Activated naive CD8-positive, alpha-beta T cell treated with anti-CD3 and anti-CD28 coated beads for 36 hours (primary cell): ENCODE data around the gene BEAN1. TPM values are rescaled to one million over a fixed set of nuclear protein-coding genes. Genes with fewer than 3 reads are reported as not detected.
"Not testable (repeated sequence)": the region's sequence is repeated elsewhere in the genome, so short reads cannot be mapped to it uniquely, and the experiment has no call there.

ENCODE experiments used
- DNase-seq: peaks from one replicate; pipeline ENCODE4 v3.0.0; 2021
- H3K27ac Mint-ChIP-seq: one replicate; pipeline ENCODE4 v1.8.0; 2022; ENCODE audit warnings: mild to moderate bottlenecking, moderate library complexity, mixed read lengths
- H3K27me3 Mint-ChIP-seq: one replicate; pipeline ENCODE4 v1.8.0; 2022; ENCODE audit warnings: mild to moderate bottlenecking, mixed read lengths
- H3K36me3 Mint-ChIP-seq: one replicate; pipeline ENCODE4 v1.8.0; 2021; ENCODE audit warnings: mild to moderate bottlenecking, mixed read lengths
- H3K4me1 Mint-ChIP-seq: one replicate; pipeline ENCODE4 v1.8.0; 2021; ENCODE audit warnings: mixed read lengths
- H3K4me3 Mint-ChIP-seq: one replicate; pipeline ENCODE4 v1.8.0; 2022; ENCODE audit warnings: mild to moderate bottlenecking, moderate library complexity, mixed read lengths
- H3K9me3 Mint-ChIP-seq: one replicate; pipeline ENCODE4 v1.8.0; 2022; ENCODE audit warnings: mixed read lengths
- total RNA-seq, 2 experiments: library from RNA; stranded (reverse); gene quantifications; one replicate each; pipeline ENCODE4 v1.2.3, GENCODE V29; 2021

BEAN1 gene
- total RNA-seq, 2 experiments from 2014 or later: not detected

DNA sequence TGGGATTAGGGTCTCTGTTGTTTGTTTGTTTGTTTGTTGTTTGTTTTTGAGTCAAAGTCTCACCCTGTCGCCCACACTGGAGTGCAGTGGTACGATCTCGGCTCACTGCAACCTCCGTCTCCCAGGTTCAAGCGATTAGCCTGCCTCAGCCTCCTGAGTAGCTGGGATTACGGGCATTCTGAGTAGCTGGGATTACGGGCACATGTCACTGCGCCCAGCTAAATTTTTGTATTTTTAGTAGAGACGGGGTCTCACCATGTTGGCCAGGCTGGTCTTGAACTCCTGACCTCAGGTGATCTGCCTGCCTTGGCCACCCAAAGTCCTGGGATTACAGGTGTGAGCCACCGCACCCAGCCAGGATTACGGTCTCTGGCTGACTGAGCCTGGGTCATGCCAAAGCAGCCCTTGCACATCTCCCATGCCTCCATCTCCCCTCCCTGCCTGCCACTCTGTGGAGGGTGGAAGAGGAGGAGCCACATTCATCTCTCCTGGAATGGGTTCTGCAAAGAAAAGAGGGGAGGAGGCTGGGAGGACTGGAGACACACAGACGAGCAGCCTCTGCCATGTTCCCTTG, 59.2 kb downstream of the BEAN1 start:
- no peaks in the 10 kb centered on the region for H3K27me3 Mint-ChIP-seq
- H3K36me3 Mint-ChIP-seq: no peaks in the 10 kb centered on the region
- H3K27ac Mint-ChIP-seq: no peak overlapping the region
- no peaks in the 10 kb centered on the region for H3K9me3 Mint-ChIP-seq
- H3K4me3 Mint-ChIP-seq: no peak overlapping the region
- H3K4me1 Mint-ChIP-seq: peaks cover 18% of the 10 kb centered on the region
- DNase-seq: no peak

- Mint-ChIP-seq H3K27ac (no peak overlapping the region), H3K4me3 (no peak overlapping the region), H3K27me3 (no peaks in the 10 kb centered on the region), H3K9me3 (no peaks in the 10 kb centered on the region), H3K36me3 (no peaks in the 10 kb centered on the region), H3K4me1 (peaks cover 24% of the 10 kb centered on the region)
- no peak for DNase-seq
Observed at GRCh38 chr16:66486773-66487579, 59.9 kb downstream of the BEAN1 start.

GRCh38 chr16:66487580-66488275, 60.6 kb downstream of the BEAN1 start:
- no peak overlapping the region for H3K27ac Mint-ChIP-seq
- H3K27me3 Mint-ChIP-seq: no peaks in the 10 kb centered on the region
- no peak for DNase-seq
- H3K4me1 Mint-ChIP-seq: peaks cover 24% of the 10 kb centered on the region
- no peaks in the 10 kb centered on the region for H3K9me3 Mint-ChIP-seq
- H3K4me3 Mint-ChIP-seq: no peak overlapping the region
- H3K36me3 Mint-ChIP-seq: no peaks in the 10 kb centered on the region

- peaks cover 16% of the 10 kb centered on the region for H3K4me1 Mint-ChIP-seq
- H3K27ac Mint-ChIP-seq: no peak overlapping the region
- H3K36me3 Mint-ChIP-seq: no peaks in the 10 kb centered on the region
- no peak overlapping the region for H3K4me3 Mint-ChIP-seq
- no peak for DNase-seq
- H3K27me3 Mint-ChIP-seq: no peaks in the 10 kb centered on the region
- no peaks in the 10 kb centered on the region for H3K9me3 Mint-ChIP-seq
Observed at GRCh38 chr16:66488505-66488904, 61.4 kb downstream of the BEAN1 start.

DNA sequence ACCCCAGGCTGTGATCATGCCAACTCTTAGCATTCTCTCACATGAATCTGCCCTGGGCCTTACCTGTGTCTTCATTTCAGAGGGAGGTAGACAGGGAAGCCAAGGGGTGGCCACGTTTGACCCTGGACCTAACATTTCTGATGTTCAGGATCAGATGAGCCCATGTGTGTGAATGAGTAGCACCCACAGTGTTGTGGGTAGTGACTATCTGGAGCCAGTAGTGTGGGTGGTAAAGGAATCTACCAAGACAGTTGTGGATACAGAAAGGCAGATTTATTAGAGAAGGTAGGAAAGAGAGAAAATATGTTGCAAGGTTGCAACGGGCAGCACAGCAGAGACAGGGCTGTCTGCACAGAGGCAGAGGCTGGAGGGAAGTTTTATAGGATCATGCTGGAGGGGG, 62.3 kb downstream of the BEAN1 start:
- Mint-ChIP-seq H3K27me3 (no peaks in the 10 kb centered on the region), H3K9me3 (no peaks in the 10 kb centered on the region), H3K27ac (no peak overlapping the region), H3K36me3 (no peaks in the 10 kb centered on the region), H3K4me1 (peaks cover 8% of the 10 kb centered on the region), H3K4me3 (no peak overlapping the region)
- no peak for DNase-seq

GRCh38 chr16:66489818-66490217, 62.7 kb downstream of the BEAN1 start:
- no peaks in the 10 kb centered on the region for H3K36me3 Mint-ChIP-seq
- H3K4me3 Mint-ChIP-seq: no peak overlapping the region
- DNase-seq: no peak
- no peaks in the 10 kb centered on the region for H3K27me3 Mint-ChIP-seq
- H3K27ac Mint-ChIP-seq: no peak overlapping the region
- H3K4me1 Mint-ChIP-seq: peaks cover 8% of the 10 kb centered on the region
- H3K9me3 Mint-ChIP-seq: no peaks in the 10 kb centered on the region

GRCh38 chr16:66490774-66491715, 64.0 kb downstream of the BEAN1 start:
- no peak overlapping the region for H3K4me3 Mint-ChIP-seq
- no peaks in the 10 kb centered on the region for H3K27me3 Mint-ChIP-seq
- DNase-seq: no peak
- no peaks in the 10 kb centered on the region for H3K36me3 Mint-ChIP-seq
- H3K27ac Mint-ChIP-seq: no peak overlapping the region
- H3K9me3 Mint-ChIP-seq: no peaks in the 10 kb centered on the region
- H3K4me1 Mint-ChIP-seq: peaks cover 8% of the 10 kb centered on the region

GRCh38 chr16:66491716-66492064, 64.6 kb downstream of the BEAN1 start:
- no peak overlapping the region for H3K27ac Mint-ChIP-seq
- H3K27me3 Mint-ChIP-seq: no peaks in the 10 kb centered on the region
- no peak overlapping the region for H3K4me3 Mint-ChIP-seq
- peaks cover 8% of the 10 kb centered on the region for H3K4me1 Mint-ChIP-seq
- DNase-seq: no peak
- H3K36me3 Mint-ChIP-seq: no peaks in the 10 kb centered on the region
- H3K9me3 Mint-ChIP-seq: no peaks in the 10 kb centered on the region

GRCh38 chr16:66493490-66494401, 66.7 kb downstream of the BEAN1 start:
- Mint-ChIP-seq H3K27ac (no peak overlapping the region), H3K36me3 (no peaks in the 10 kb centered on the region), H3K9me3 (no peaks in the 10 kb centered on the region), H3K4me1 (peaks cover 8% of the 10 kb centered on the region), H3K4me3 (no peak overlapping the region), H3K27me3 (no peaks in the 10 kb centered on the region)
- DNase-seq: no peak

DNA sequence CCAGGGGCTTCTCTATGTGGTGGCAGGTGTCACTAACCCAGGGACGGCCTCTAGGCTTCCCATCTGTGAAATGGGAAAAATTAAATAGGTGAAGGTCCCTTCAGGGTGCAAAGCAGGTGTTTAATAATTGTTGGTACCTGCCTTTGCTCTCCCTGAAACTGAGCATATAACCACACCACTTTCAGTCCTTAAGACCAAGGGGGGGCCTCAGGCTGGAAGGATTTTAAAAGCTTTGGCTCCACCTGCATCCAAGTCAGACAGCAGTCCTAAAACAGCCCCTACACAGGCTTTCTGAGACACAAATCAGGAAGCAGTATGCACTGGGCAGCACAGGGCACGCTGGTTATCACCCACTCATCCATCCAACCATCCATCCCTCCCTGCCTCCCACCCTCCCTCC, 67.8 kb downstream of the BEAN1 start:
- DNase-seq: no peak
- Mint-ChIP-seq H3K4me1 (peaks cover 8% of the 10 kb centered on the region), H3K27ac (no peak overlapping the region), H3K27me3 (no peaks in the 10 kb centered on the region), H3K36me3 (no peaks in the 10 kb centered on the region), H3K9me3 (no peaks in the 10 kb centered on the region), H3K4me3 (no peak overlapping the region)

GRCh38 chr16:66495440-66495839, 68.3 kb downstream of the BEAN1 start:
- no peaks in the 10 kb centered on the region for H3K27me3 Mint-ChIP-seq
- H3K9me3 Mint-ChIP-seq: no peaks in the 10 kb centered on the region
- no peak overlapping the region for H3K4me3 Mint-ChIP-seq
- no peak overlapping the region for H3K27ac Mint-ChIP-seq
- peaks cover 8% of the 10 kb centered on the region for H3K4me1 Mint-ChIP-seq
- no peaks in the 10 kb centered on the region for H3K36me3 Mint-ChIP-seq
- no peak for DNase-seq

DNA sequence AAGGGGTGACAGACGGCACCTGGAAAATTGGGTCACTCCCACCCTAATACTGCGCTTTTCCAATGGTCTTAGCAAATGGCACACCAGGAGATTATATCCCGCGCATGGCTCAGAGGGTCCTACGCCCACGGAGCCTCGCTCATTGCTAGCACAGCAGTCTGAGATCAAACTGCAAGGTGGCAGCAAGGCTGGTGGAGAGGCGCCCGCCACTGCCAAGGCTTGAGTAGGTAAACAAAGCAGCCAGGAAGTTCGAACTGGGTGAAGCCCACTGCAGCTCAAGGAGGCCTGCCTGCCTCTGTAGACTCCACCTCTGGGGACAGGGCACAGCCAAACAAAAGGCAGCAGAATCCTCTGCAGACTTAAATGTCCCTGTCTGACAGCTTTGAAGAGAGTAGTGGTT, 69.1 kb downstream of the BEAN1 start:
- H3K36me3 Mint-ChIP-seq, DNase-seq, H3K9me3 Mint-ChIP-seq, H3K4me1 Mint-ChIP-seq, H3K4me3 Mint-ChIP-seq, H3K27ac Mint-ChIP-seq, H3K27me3 Mint-ChIP-seq: not testable (repeated sequence)

DNA sequence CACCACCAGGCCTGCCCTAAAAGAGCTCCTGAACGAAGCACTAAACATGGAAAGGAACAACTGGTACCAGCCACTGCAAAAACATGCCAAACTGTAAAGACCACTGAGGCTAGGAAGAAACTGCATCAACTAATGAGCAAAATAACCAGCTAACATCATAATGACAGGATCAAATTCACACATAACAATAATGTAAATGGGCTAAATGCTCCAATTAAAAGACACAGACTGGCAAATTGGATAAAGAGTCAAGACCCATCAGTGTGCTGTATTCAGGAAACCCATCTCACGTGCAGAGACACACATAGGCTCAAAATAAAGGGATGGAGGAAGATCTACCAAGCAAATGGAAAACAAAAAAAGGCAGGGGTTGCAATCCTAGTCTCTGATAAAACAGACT, 70.8 kb downstream of the BEAN1 start:
- not testable (repeated sequence) for DNase-seq, H3K9me3 Mint-ChIP-seq, H3K36me3 Mint-ChIP-seq, H3K27me3 Mint-ChIP-seq, H3K4me3 Mint-ChIP-seq, H3K4me1 Mint-ChIP-seq, H3K27ac Mint-ChIP-seq

- DNase-seq, H3K4me3 Mint-ChIP-seq, H3K4me1 Mint-ChIP-seq, H3K27ac Mint-ChIP-seq, H3K27me3 Mint-ChIP-seq, H3K36me3 Mint-ChIP-seq, H3K9me3 Mint-ChIP-seq: not testable (repeated sequence)
Observed at GRCh38 chr16:66501563-66501962, 74.5 kb downstream of the BEAN1 start.
